ENCODE measurements around the gene FRAT2. TPM values are rescaled to one million over a fixed set of nuclear protein-coding genes. Genes with fewer than 3 reads are reported as not detected.

The FRAT2 gene
- total RNA-seq, 4 donors from 2014 or later: 14.6 to 28.2 (median 23.3) TPM

- H3K9me3 ChIP-seq: no peaks in the 10 kb centered on the region
- no peak for DNase-seq (ENCODE audit: low spot score in 2 of 2)
- H3K4me1 ChIP-seq: peaks cover 0 to 62% (median 32%) of the 10 kb centered on the region in 4 donors
- 2 to 7% methylated on average over 23 to 25 of the region's 25 CpGs for WGBS, 2 donors
- H3K27me3 ChIP-seq: no peaks in the 10 kb centered on the region
- H3K36me3 ChIP-seq: peaks cover 0 to 11% (median 0%) of the 10 kb centered on the region in 3 donors
- H3K4me3 ChIP-seq: peak overlapping the region; percentile 56 to 97 (median 95)
- no peak for TF ChIP-seq EP300 (IDR thresholded peaks at IDR 0.05)
- TF ChIP-seq CTCF (IDR thresholded peaks at IDR 0.05): no peak
- H3K27ac ChIP-seq: peak overlapping the region; percentile 88 to 97 (median 91)
These were observed 675 bp upstream of the FRAT2 start for GRCh38 chr10:97335188-97335619.

- Histone ChIP-seq H3K27ac (peak overlapping the region; percentile 11 to 97 (median 86)), H3K4me1 (peaks cover 0 to 65% (median 32%) of the 10 kb centered on the region in 4 donors), H3K9me3 (no peaks in the 10 kb centered on the region), H3K36me3 (peaks cover 0 to 25% (median 0%) of the 10 kb centered on the region in 3 donors), H3K27me3 (no peaks in the 10 kb centered on the region), H3K4me3 (peak overlapping the region; percentile 56 to 97 (median 84))
- no peak for DNase-seq (ENCODE audit: low spot score in 2 of 2)
- 2 to 6% methylated on average over 17 to 24 of the region's 89 CpGs for WGBS, 2 donors
- TF ChIP-seq EP300 (IDR thresholded peaks at IDR 0.05) (peak in 1 of 2 donors; percentile 6), POLR2A (IDR thresholded peaks at IDR 0.05) (no peak), CTCF (IDR thresholded peaks at IDR 0.05) (no peak)
These were observed 744 bp downstream of the FRAT2 start for GRCh38 chr10:97333601-97334369.

GRCh38 chr10:97333351-97333600 lies 1.3 kb downstream of the FRAT2 start:
- Histone ChIP-seq H3K27me3 (no peaks in the 10 kb centered on the region), H3K4me1 (peaks cover 0 to 64% (median 32%) of the 10 kb centered on the region in 4 donors), H3K27ac (peak overlapping the region; percentile 44 to 97 (median 86)), H3K4me3 (peak overlapping the region; percentile 56 to 97 (median 84)), H3K9me3 (no peaks in the 10 kb centered on the region), H3K36me3 (peaks cover 0 to 30% (median 0%) of the 10 kb centered on the region in 3 donors)
- 10 to 15% methylated on average over 7 of the region's 7 CpGs for WGBS, 2 donors
- TF ChIP-seq EP300 (IDR thresholded peaks at IDR 0.05): no peak
- TF ChIP-seq POLR2A (IDR thresholded peaks at IDR 0.05): no peak
- no peak for TF ChIP-seq CTCF (IDR thresholded peaks at IDR 0.05)
- no peak for DNase-seq (ENCODE audit: low spot score in 2 of 2)

- Histone ChIP-seq H3K36me3 (peaks cover 0 to 33% (median 0%) of the 10 kb centered on the region in 3 donors), H3K27me3 (no peaks in the 10 kb centered on the region), H3K9me3 (no peaks in the 10 kb centered on the region), H3K4me1 (peaks cover 0 to 59% (median 32%) of the 10 kb centered on the region in 4 donors), H3K27ac (peak overlapping the region; percentile 44 to 97 (median 86)), H3K4me3 (peak overlapping the region; percentile 56 to 97 (median 84))
- 28 to 30% methylated on average over 18 of the region's 18 CpGs for WGBS, 2 donors
- TF ChIP-seq POLR2A (IDR thresholded peaks at IDR 0.05) (no peak), EP300 (IDR thresholded peaks at IDR 0.05) (peak in 1 of 2 donors; percentile 40), CTCF (IDR thresholded peaks at IDR 0.05) (peak in 2 of 5 experiments; percentile 24 to 27)
- peak in 1 of 2 donors; percentile 12 for DNase-seq (ENCODE audit: low spot score in 2 of 2)
These were observed 1.8 kb downstream of the FRAT2 start for GRCh38 chr10:97332591-97333350.

Data from tibial nerve (tissue), 4 donors.